Measurements from ENCODE around the gene GINS2.

DNA sequence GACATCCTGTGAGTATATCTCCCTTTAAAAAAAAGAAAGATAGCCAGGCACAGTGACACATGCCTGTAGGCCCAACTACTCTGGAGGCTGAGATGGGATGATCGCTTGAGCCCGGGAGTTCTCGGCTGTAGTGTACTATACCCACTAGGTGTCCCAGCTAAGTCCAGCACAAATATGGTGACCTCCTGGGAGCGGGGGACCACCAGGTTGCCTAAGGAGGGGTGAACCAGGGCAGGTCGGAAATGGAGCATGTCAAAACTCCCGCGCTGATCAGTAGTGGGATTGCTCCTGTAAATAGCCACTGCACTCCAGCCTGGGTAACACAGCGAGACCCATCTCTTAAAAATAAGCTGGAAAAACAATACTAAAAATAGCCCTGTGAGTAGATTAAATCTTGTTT, 29.4 kb downstream of the GINS2 start:
- TF ChIP-seq POLR2A (IDR thresholded peaks at IDR 0.05; ENCODE audit: low read length) (no peak), GATA1 (IDR thresholded peaks at IDR 0.05; ENCODE audit: low read depth, low read length) (no peak)
